IMR-90 (cell line): ENCODE measurements around the gene SEC22A. TPM values are rescaled to one million over a fixed set of nuclear protein-coding genes. Genes with fewer than 3 reads are reported as not detected.

Experiments used
- ATAC-seq: fragments of 200-7000 bp; cut with Tn5 transposase; 2 replicates; pipeline ENCODE4 v1.9.1; 2020; ENCODE audit warnings: low read depth, mild to moderate bottlenecking, moderate library complexity
- BruUV-seq: library from RNA; stranded (reverse); fragments of 400-500 nt; replicated peaks from 2 replicates; lab custom pipeline; 2021; lab: Mats Ljungman, UMichigan
- CTCF ChIA-PET: fragments of 300-600 bp; formaldehyde crosslinking; extraction: SDS; loops from one replicate; lab custom pipeline; 2021; ENCODE audit warnings: antibody characterized with exemption; lab: Yijun Ruan, JAX
- POLR2A ChIA-PET: fragments of 300-600 bp; sonication (Branson Sonifier 250); formaldehyde crosslinking; loops from one replicate; lab custom pipeline; 2022; ENCODE audit warnings: antibody characterized with exemption; ENCODE audit not compliant: unreplicated experiment; lab: Charles Lee
- DNase-seq: peaks from one replicate; pipeline ENCODE4 v3.0.0; 2013
- H2AFZ ChIP-seq: replicated peaks from 2 replicates; pipeline ENCODE3; 2013; ENCODE audit warnings: low read length, mild to moderate bottlenecking; ENCODE audit not compliant: poor library complexity
- H2AK5ac ChIP-seq: 2 replicates; pipeline ENCODE4 v1.6.1; 2013; ENCODE audit warnings: low read depth, low read length, inconsistent platforms
- H2AK9ac ChIP-seq: replicated peaks from 2 replicates; pipeline ENCODE3; 2013; ENCODE audit warnings: mild to moderate bottlenecking, low read depth, low read length, moderate library complexity; ENCODE audit not compliant: poor library complexity
- H2BK120ac ChIP-seq: 2 replicates; pipeline ENCODE4 v1.6.1; 2013; ENCODE audit warnings: low read depth, low read length, inconsistent platforms
- H2BK15ac ChIP-seq: 3 replicates; pipeline ENCODE4 v1.6.1; 2013; ENCODE audit warnings: low read depth, low read length, inconsistent platforms
- H2BK20ac ChIP-seq: 2 replicates; pipeline ENCODE4 v1.6.1; 2013; ENCODE audit warnings: low read depth, mild to moderate bottlenecking, inconsistent platforms, low read length, moderate library complexity
- H2BK5ac ChIP-seq: 2 replicates; pipeline ENCODE4 v1.6.1; 2013; ENCODE audit warnings: mild to moderate bottlenecking, low read depth, low read length, inconsistent platforms; ENCODE audit not compliant: poor library complexity, severe bottlenecking
- H3K14ac ChIP-seq: replicated peaks from 2 replicates; pipeline ENCODE4 v1.6.1; 2013; ENCODE audit warnings: low read depth, low read length, inconsistent platforms
- H3K18ac ChIP-seq: 2 replicates; pipeline ENCODE4 v1.6.1; 2013; ENCODE audit warnings: low read depth, low read length, control low read depth
- H3K23ac ChIP-seq: 2 replicates; pipeline ENCODE4 v1.6.1; 2013; ENCODE audit warnings: low read depth, low read length, inconsistent platforms
- H3K27ac ChIP-seq: 2 replicates; pipeline ENCODE4 v1.5.1; 2013; ENCODE audit warnings: mild to moderate bottlenecking, control low read depth, low read length; ENCODE audit not compliant: insufficient read depth
- H3K27me3 ChIP-seq: 2 replicates; pipeline ENCODE4 v1.6.1; 2013; ENCODE audit warnings: low read length; ENCODE audit not compliant: control insufficient read depth, insufficient read depth
- H3K36me3 ChIP-seq: 2 replicates; pipeline ENCODE4 v1.6.1; 2013; ENCODE audit warnings: low read length, mixed read lengths; ENCODE audit not compliant: control insufficient read depth, insufficient read depth
- H3K4ac ChIP-seq: 2 replicates; pipeline ENCODE4 v1.6.1; 2013; ENCODE audit warnings: low read depth, low read length, inconsistent platforms
- H3K4me1 ChIP-seq: 2 replicates; pipeline ENCODE4 v1.6.1; 2013; ENCODE audit warnings: low read length, mixed read lengths; ENCODE audit not compliant: control insufficient read depth, insufficient read depth
- H3K4me2 ChIP-seq: 2 replicates; pipeline ENCODE4 v1.6.1; 2013; ENCODE audit warnings: low read depth, mild to moderate bottlenecking, control low read depth, low read length, moderate library complexity
- H3K4me3 ChIP-seq: 2 replicates; pipeline ENCODE4 v1.5.1; 2013; ENCODE audit warnings: low read depth, mild to moderate bottlenecking, control low read depth, low read length, moderate library complexity; ENCODE audit not compliant: insufficient read depth
- H3K56ac ChIP-seq: 2 replicates; pipeline ENCODE4 v1.6.1; 2013; ENCODE audit warnings: low read length, inconsistent platforms; ENCODE audit not compliant: insufficient read depth; ENCODE audit errors: extremely low read depth
- H3K79me1 ChIP-seq, 2 experiments: 2 replicates each; pipeline ENCODE4 v1.6.1; 2013; ENCODE audit warnings: low read length in 2 of 2, inconsistent platforms in 1 of 2, low read depth in 1 of 2
- H3K9ac ChIP-seq: 2 replicates; pipeline ENCODE4 v1.6.1; 2013; ENCODE audit warnings: low read depth, low read length, control low read depth
- H3K9me1 ChIP-seq: 2 replicates; pipeline ENCODE4 v1.6.1; 2013; ENCODE audit warnings: low read length, inconsistent platforms; ENCODE audit not compliant: insufficient read depth
- H3K9me3 ChIP-seq: 2 replicates; pipeline ENCODE4 v1.6.1; 2013; ENCODE audit warnings: low read length; ENCODE audit not compliant: control insufficient read depth, insufficient read depth
- H4K20me1 ChIP-seq: 2 replicates; pipeline ENCODE4 v1.6.1; 2013; ENCODE audit warnings: low read length, inconsistent platforms; ENCODE audit not compliant: insufficient read depth
- H4K5ac ChIP-seq: 2 replicates; pipeline ENCODE4 v1.6.1; 2013; ENCODE audit warnings: mild to moderate bottlenecking, low read depth, low read length, control low read depth
- H4K8ac ChIP-seq, 2 experiments: 2 replicates each; pipeline ENCODE4 v1.6.1; 2013; ENCODE audit warnings: low read depth in 2 of 2, low read length in 2 of 2, control low read depth in 1 of 2, inconsistent platforms in 1 of 2
- H4K91ac ChIP-seq: 2 replicates; pipeline ENCODE4 v1.6.1; 2013; ENCODE audit warnings: low read depth, low read length, inconsistent platforms; ENCODE audit not compliant: insufficient read depth
- BHLHE40 ChIP-seq: fragments of 150-350 bp; IDR thresholded peaks from 2 replicates; pipeline ENCODE4 v1.6.1; 2016; ENCODE audit warnings: mild to moderate bottlenecking, low read depth, low read length
- CEBPB ChIP-seq: IDR thresholded peaks from 2 replicates; pipeline ENCODE4 v1.6.1; 2012; ENCODE audit warnings: low read depth, low read length, improper control_type of control experiment
- ELK1 ChIP-seq: fragments of 150-350 bp; IDR thresholded peaks from 2 replicates; pipeline ENCODE4 v1.6.1; 2016; ENCODE audit warnings: low read depth, mild to moderate bottlenecking, low read length, moderate library complexity, borderline replicate concordance
- MAFK ChIP-seq: IDR thresholded peaks from 2 replicates; pipeline ENCODE4 v1.6.1; 2012; ENCODE audit warnings: low read depth, low read length, improper control_type of control experiment
- MAZ ChIP-seq: IDR thresholded peaks from 2 replicates; pipeline ENCODE4 v1.6.1; 2012; ENCODE audit warnings: low read depth, mild to moderate bottlenecking, low read length, improper control_type of control experiment, moderate library complexity, borderline replicate concordance
- MXI1 ChIP-seq: IDR thresholded peaks from 2 replicates; pipeline ENCODE4 v1.6.1; 2012; ENCODE audit warnings: low read depth, mild to moderate bottlenecking, low read length, moderate library complexity, borderline replicate concordance
- NFE2L2 ChIP-seq: fragments of 150-350 bp; IDR thresholded peaks from 2 replicates; pipeline ENCODE4 v1.6.1; 2016; ENCODE audit warnings: low read depth, mild to moderate bottlenecking, low read length
- POLR2A ChIP-seq: IDR thresholded peaks from 2 replicates; pipeline ENCODE4 v1.6.1; 2012; ENCODE audit warnings: mild to moderate bottlenecking, low read depth, low read length
- RAD21 ChIP-seq: IDR thresholded peaks from 2 replicates; pipeline ENCODE4 v1.6.1; 2012; ENCODE audit warnings: low read length, improper control_type of control experiment
- RCOR1 ChIP-seq: IDR thresholded peaks from 2 replicates; pipeline ENCODE4 v1.6.1; 2012; ENCODE audit warnings: mild to moderate bottlenecking, low read length, improper control_type of control experiment; ENCODE audit not compliant: insufficient replicate concordance
- RFX5 ChIP-seq: IDR thresholded peaks from 2 replicates; pipeline ENCODE4 v1.8.0; 2012; ENCODE audit warnings: low read depth, mild to moderate bottlenecking, low read length, moderate library complexity
- SMC3 ChIP-seq: fragments of 150-350 bp; IDR thresholded peaks from 2 replicates; pipeline ENCODE4 v1.6.1; 2016; ENCODE audit warnings: low read depth, mild to moderate bottlenecking, antibody characterized with exemption, low read length, moderate library complexity
- WGBS, 2 experiments: methylation state at CpG; one replicate each; pipeline versions ENCODE4 v1.1.5 to v1.1.7; 2013; ENCODE audit warnings: missing lambda C conversion rate in 2 of 2; ENCODE audit not compliant: insufficient read length in 1 of 2; ENCODE audit errors: extremely low coverage in 2 of 2; 5-methylcytosine and 5-hydroxymethylcytosine counted together
- dilution Hi-C: fragments of 300-500 bp; cut with HindIII; formaldehyde crosslinking; loops from one replicate; pipeline ENCODE4 v1.14.3; 2018; ENCODE audit warnings: low sequenced_read_pairs; ENCODE audit not compliant: unreplicated experiment
- in situ Hi-C: fragments of 300-500 bp; cut with MboI; formaldehyde crosslinking; loops from 3 replicates; pipeline ENCODE4 v1.14.3; 2019; ENCODE audit warnings: low sequenced_read_pairs, inconsistent platforms, mixed read lengths
- intact Hi-C: fragments of 100-400 bp; cut with micrococcal nuclease; formaldehyde crosslinking; loops from 2 replicates; pipeline ENCODE4 v1.10.0; 2022
- polyA plus RNA-seq, 3 experiments: library from polyadenylated mRNA; depleted of rRNA; stranded (reverse); fragments of >200 nt; gene quantifications; 2 replicates each; pipeline ENCODE4 v1.2.3, GENCODE V29; 2012; ENCODE audit warnings: low replicate concordance in 1 of 3
- total RNA-seq: library from RNA; depleted of rRNA; stranded (reverse); fragments of >200 nt; gene quantifications from 2 replicates; pipeline ENCODE4 v1.2.3, GENCODE V29; 2012
- TF ChIP-seq, protein P1 (sequence below): fragments of 150-350 bp; IDR thresholded peaks from 2 replicates; pipeline ENCODE4 v1.6.1; 2017; ENCODE audit warnings: mild to moderate bottlenecking, antibody characterized with exemption, low read length, low read depth
- TF ChIP-seq, protein P2 (sequence below): conservative IDR thresholded peaks from 2 replicates; pipeline ENCODE4 v1.5.1; 2012; ENCODE audit warnings: mild to moderate bottlenecking, low read depth, low read length, improper control_type of control experiment

The SEC22A gene
- total and polyA plus RNA-seq, 2 of the 4 experiments (the other 2 are of a cell fraction): 17.5 to 36.0 TPM

- DNase-seq (no peak), ATAC-seq (no peak)
- H2BK15ac ChIP-seq: no peak overlapping the region
- no peak overlapping the region for H2BK5ac ChIP-seq
- POLR2A ChIA-PET: no interaction called here
- no peak overlapping the region for H3K18ac ChIP-seq
- H3K4ac ChIP-seq: no peak overlapping the region
- no peak overlapping the region for H2AK5ac ChIP-seq
- no peak overlapping the region for H2BK120ac ChIP-seq
- H3K56ac ChIP-seq: no peak overlapping the region
- intact Hi-C loops (no loop called here), in situ Hi-C loops (no loop called here), dilution Hi-C loops (no loop called here)
- CTCF ChIA-PET: interaction anchor here (1.0 kb wide), 1 partner anchor 13 kb away, joined by 3 read pairs; no protein-coding TSS in a partner anchor
- no peaks in the 10 kb centered on the region for H3K4me1 ChIP-seq
- H3K9ac ChIP-seq: no peak overlapping the region
- H4K5ac ChIP-seq: no peak overlapping the region
- H4K20me1 ChIP-seq: no peaks in the 10 kb centered on the region
- no peak overlapping the region for H3K27ac ChIP-seq
- H3K9me1 ChIP-seq: 0 out of 2 replicates have a peak, but pooled peaks cover 3% of the 10 kb centered on the region
- H4K91ac ChIP-seq: no peak overlapping the region
- no peak overlapping the region for H3K23ac ChIP-seq
- 20% methylated on average over 1 of the region's 14 CpGs; no CpG with 5 or more reads in 1 of the 2 experiments for WGBS, 2 experiments
- no peak overlapping the region for H2AK9ac ChIP-seq
- no peaks in the 10 kb centered on the region for H3K79me1 ChIP-seq
- H4K8ac ChIP-seq: no peak overlapping the region
- peaks cover 10% of the 10 kb centered on the region; the same call in 1 of the 2 replicates for H3K27me3 ChIP-seq
- H3K4me2 ChIP-seq: no peak overlapping the region
- BruUV-seq: no TSS peak
- H3K4me3 ChIP-seq: no peak overlapping the region
- H2BK20ac ChIP-seq: no peak overlapping the region
- H2AFZ ChIP-seq: no peak overlapping the region
- H3K36me3 ChIP-seq: no peaks in the 10 kb centered on the region
- H3K9me3 ChIP-seq: no peaks in the 10 kb centered on the region
- H3K14ac ChIP-seq: no peak overlapping the region
- TF ChIP-seq CEBPB (no peak), ELK1 (no peak), RFX5 (no peak), MAZ (no peak), NFE2L2 (no peak), RAD21 (no peak), POLR2A (no peak), MXI1 (no peak), RCOR1 (no peak), BHLHE40 (no peak), MAFK (no peak), SMC3 (no peak)
- TF ChIP-seq, protein P1, sequence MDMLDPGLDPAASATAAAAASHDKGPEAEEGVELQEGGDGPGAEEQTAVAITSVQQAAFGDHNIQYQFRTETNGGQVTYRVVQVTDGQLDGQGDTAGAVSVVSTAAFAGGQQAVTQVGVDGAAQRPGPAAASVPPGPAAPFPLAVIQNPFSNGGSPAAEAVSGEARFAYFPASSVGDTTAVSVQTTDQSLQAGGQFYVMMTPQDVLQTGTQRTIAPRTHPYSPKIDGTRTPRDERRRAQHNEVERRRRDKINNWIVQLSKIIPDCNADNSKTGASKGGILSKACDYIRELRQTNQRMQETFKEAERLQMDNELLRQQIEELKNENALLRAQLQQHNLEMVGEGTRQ: no peak
- TF ChIP-seq, protein P2, sequence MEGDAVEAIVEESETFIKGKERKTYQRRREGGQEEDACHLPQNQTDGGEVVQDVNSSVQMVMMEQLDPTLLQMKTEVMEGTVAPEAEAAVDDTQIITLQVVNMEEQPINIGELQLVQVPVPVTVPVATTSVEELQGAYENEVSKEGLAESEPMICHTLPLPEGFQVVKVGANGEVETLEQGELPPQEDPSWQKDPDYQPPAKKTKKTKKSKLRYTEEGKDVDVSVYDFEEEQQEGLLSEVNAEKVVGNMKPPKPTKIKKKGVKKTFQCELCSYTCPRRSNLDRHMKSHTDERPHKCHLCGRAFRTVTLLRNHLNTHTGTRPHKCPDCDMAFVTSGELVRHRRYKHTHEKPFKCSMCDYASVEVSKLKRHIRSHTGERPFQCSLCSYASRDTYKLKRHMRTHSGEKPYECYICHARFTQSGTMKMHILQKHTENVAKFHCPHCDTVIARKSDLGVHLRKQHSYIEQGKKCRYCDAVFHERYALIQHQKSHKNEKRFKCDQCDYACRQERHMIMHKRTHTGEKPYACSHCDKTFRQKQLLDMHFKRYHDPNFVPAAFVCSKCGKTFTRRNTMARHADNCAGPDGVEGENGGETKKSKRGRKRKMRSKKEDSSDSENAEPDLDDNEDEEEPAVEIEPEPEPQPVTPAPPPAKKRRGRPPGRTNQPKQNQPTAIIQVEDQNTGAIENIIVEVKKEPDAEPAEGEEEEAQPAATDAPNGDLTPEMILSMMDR: no peak
Observed at GRCh38 chr3:123287051-123287961, 85.6 kb downstream of the SEC22A start.
